HepG2 (cell line): ENCODE measurements around the gene PIK3IP1. TPM values are rescaled to one million over a fixed set of nuclear protein-coding genes. Genes with fewer than 3 reads are reported as not detected.

ENCODE experiments used
- ATAC-seq: fragments of 200-7000 bp; cut with Tn5 transposase; 3 replicates; pipeline ENCODE4 v1.9.1; 2020; ENCODE audit warnings: mild to moderate bottlenecking, moderate library complexity
- BruUV-seq: library from RNA; stranded (reverse); fragments of 400-500 nt; replicated peaks from 2 replicates; lab custom pipeline; 2021; lab: Mats Ljungman, UMichigan
- CTCF ChIA-PET: fragments of 300-600 bp; formaldehyde crosslinking; extraction: SDS; loops from one replicate; lab custom pipeline; 2021; ENCODE audit warnings: low total read pairs, inconsistent platforms, low intra/inter-chr PET ratio; lab: Yijun Ruan, JAX
- POLR2A ChIA-PET: fragments of 350-600 bp; sonication (Branson Sonifier 250); formaldehyde crosslinking; loops from one replicate; lab custom pipeline; 2020; ENCODE audit warnings: antibody characterized with exemption, inconsistent platforms; lab: Yijun Ruan, JAX
- DNase-seq: peaks from one replicate; pipeline ENCODE4 v3.0.0-alpha.2; 2015; ENCODE audit warnings: low spot score
- FAIRE-seq: peaks from 3 replicates; lab custom pipeline; 2011; peaks lifted over from hg19 to GRCh38; lab: Jason Lieb, UNC
- H2AFZ ChIP-seq: one replicate; pipeline ENCODE4 v1.6.1; 2011; ENCODE audit warnings: low read length, inconsistent platforms
- H3K27ac ChIP-seq: fragments of 300-600 bp; 3 replicates; pipeline ENCODE4 v1.8.0; 2011; ENCODE audit warnings: mixed run types, mild to moderate bottlenecking, mixed read lengths, low read length, inconsistent platforms; ENCODE audit not compliant: insufficient read depth; ENCODE audit errors: extremely low read length
- H3K27me3 ChIP-seq, 2 experiments: fragments of 200-600 bp in 1 of 2; 2 replicates in 1 of 2; 3 replicates in 1 of 2; pipeline versions ENCODE4 v1.6.0 to v1.8.0; 2011; ENCODE audit warnings: low read length in 2 of 2, mild to moderate bottlenecking in 2 of 2, moderate library complexity in 2 of 2, inconsistent platforms in 1 of 2; ENCODE audit not compliant: insufficient read depth in 2 of 2, control insufficient read depth in 1 of 2
- H3K36me3 ChIP-seq, 2 experiments: fragments of 200-600 bp in 1 of 2; replicated peaks in 1 of 2; 2 replicates in 1 of 2; 3 replicates in 1 of 2; pipeline versions ENCODE4 v1.5.1 to v1.8.0; 2011; ENCODE audit warnings: low read length in 2 of 2, inconsistent platforms in 1 of 2; ENCODE audit not compliant: insufficient read depth in 2 of 2, control insufficient read depth in 1 of 2
- H3K4me1 ChIP-seq: 2 replicates; pipeline ENCODE4 v1.5.1; 2012; ENCODE audit warnings: low read length, inconsistent platforms; ENCODE audit not compliant: insufficient read depth
- H3K4me2 ChIP-seq: 2 replicates; pipeline ENCODE4 v1.6.0; 2011; ENCODE audit warnings: low read depth, low read length, inconsistent platforms
- H3K4me3 ChIP-seq, 3 experiments: fragments of 200-600 bp in 1 of 3; sonication (generic), shearing (Covaris generic) in 1 of 3; replicated peaks in 1 of 3; 2 replicates each; pipeline ENCODE4 v1.5.1; 2011 to 2016; ENCODE audit warnings: low read length in 3 of 3, inconsistent platforms in 2 of 3, low read depth in 2 of 3, mild to moderate bottlenecking in 2 of 3, control low read depth in 1 of 3, mixed read lengths in 1 of 3; ENCODE audit not compliant: insufficient read depth in 1 of 3
- H3K79me2 ChIP-seq: one replicate; pipeline ENCODE4 v1.6.1; 2011; ENCODE audit warnings: low read length, inconsistent platforms; ENCODE audit not compliant: insufficient read depth
- H3K9ac ChIP-seq: 2 replicates; pipeline ENCODE4 v1.6.0; 2011; ENCODE audit warnings: mild to moderate bottlenecking, low read depth, low read length, inconsistent platforms; ENCODE audit not compliant: insufficient read depth
- H3K9me3 ChIP-seq: 2 replicates; pipeline ENCODE4 v1.5.1; 2012; ENCODE audit warnings: mild to moderate bottlenecking, low read length
- H4K20me1 ChIP-seq: 2 replicates; pipeline ENCODE4 v1.6.0; 2011; ENCODE audit warnings: inconsistent platforms, mild to moderate bottlenecking, low read length, moderate library complexity; ENCODE audit not compliant: insufficient read depth
- ADNP ChIP-seq: sonication (generic); formaldehyde crosslinking; IDR thresholded peaks from 2 replicates; pipeline ENCODE4 v1.4.0; 2020; ENCODE audit warnings: missing genetic modification reagents
- JUN ChIP-seq: sonication (generic); formaldehyde crosslinking; IDR thresholded peaks from 2 replicates; pipeline ENCODE4 v1.4.0; 2020; ENCODE audit warnings: mild to moderate bottlenecking, missing genetic modification reagents
- MED1 ChIP-seq: sonication (generic); formaldehyde crosslinking; IDR thresholded peaks from 2 replicates; pipeline ENCODE4 v1.4.0; 2020; ENCODE audit warnings: missing genetic modification reagents
- SUZ12 ChIP-seq: fragments of 150-350 bp; IDR thresholded peaks from 2 replicates; pipeline ENCODE4 v1.6.1; 2014; ENCODE audit warnings: low read depth, low read length
- U2AF2 ChIP-seq: fragments of 200-400 bp; formaldehyde crosslinking; IDR thresholded peaks from 2 replicates; pipeline ENCODE4 v1.6.1; 2017; ENCODE audit warnings: low read depth, mild to moderate bottlenecking, low read length
- WGBS: methylation state at CpG from one replicate; pipeline ENCODE4 v1.1.6; 2017; ENCODE audit warnings: low lambda C conversion rate; 5-methylcytosine and 5-hydroxymethylcytosine counted together
- in situ Hi-C: cut with HindIII; loops from 2 replicates; pipeline ENCODE4 v1.10.0; 2017; ENCODE audit warnings: low pct_unique_long_range_greater_than_20kb; ENCODE audit not compliant: extremely low pct_ligation_motif_present
- intact Hi-C: fragments of 100-400 bp; cut with micrococcal nuclease; formaldehyde crosslinking; loops from one replicate; pipeline ENCODE4 v1.10.0; 2022; ENCODE audit not compliant: unreplicated experiment
- polyA plus RNA-seq, 8 experiments: library from polyadenylated mRNA; depleted of rRNA in 3 of 8; stranded (reverse) in 7 of 8; unstranded in 1 of 8; fragments of >200 nt; fragmentation: Illumina TruSeq in 4 of 8; extraction: Trizol in 4 of 8; gene quantifications; 2 replicates each; pipeline versions ENCODE4 v1.2.1 to v1.2.3, GENCODE V29; 2011 to 2016; ENCODE audit warnings: low read depth in 4 of 8, missing spikeins in 1 of 8, mixed read lengths in 1 of 8; ENCODE audit not compliant: insufficient read depth in 1 of 8
- total RNA-seq, 5 experiments: library from RNA; depleted of rRNA; stranded (reverse); fragments of >200 nt; fragmentation: Illumina TruSeq; extraction: Trizol; gene quantifications; 2 replicates each; pipeline ENCODE4 v1.2.3, GENCODE V29; 2016; ENCODE audit warnings: low read depth in 1 of 5
- TF ChIP-seq, protein P1 (sequence below): sonication (generic); formaldehyde crosslinking; conservative IDR thresholded peaks from 2 replicates; pipeline ENCODE4 v1.8.0; 2022; ENCODE audit warnings: mild to moderate bottlenecking, moderate library complexity, missing genetic modification reagents
- TF ChIP-seq, protein P2 (sequence below): IDR thresholded peaks from 2 replicates; pipeline ENCODE4 v1.6.1; 2012; ENCODE audit warnings: inconsistent platforms
- TF ChIP-seq, protein P3 (sequence below): IDR thresholded peaks from 2 replicates; pipeline ENCODE4 v1.6.1; 2016; ENCODE audit warnings: missing genetic modification reagents, missing compliant biosample characterization
- TF ChIP-seq, protein P4 (sequence below): sonication (generic); formaldehyde crosslinking; IDR thresholded peaks from 2 replicates; pipeline ENCODE4 v1.4.0; 2020; ENCODE audit warnings: mild to moderate bottlenecking, missing genetic modification reagents
- TF ChIP-seq, protein P5 (sequence below): fragments of 450-650 bp; IDR thresholded peaks from 2 replicates; pipeline ENCODE4 v1.6.1; 2017; ENCODE audit warnings: mild to moderate bottlenecking

Gene PIK3IP1
- total and polyA plus RNA-seq, 2 of the 13 experiments (the other 11 are each of a cell fraction or from before 2014, with no cell fraction given) = 1.3 to 2.5 TPM

DNA sequence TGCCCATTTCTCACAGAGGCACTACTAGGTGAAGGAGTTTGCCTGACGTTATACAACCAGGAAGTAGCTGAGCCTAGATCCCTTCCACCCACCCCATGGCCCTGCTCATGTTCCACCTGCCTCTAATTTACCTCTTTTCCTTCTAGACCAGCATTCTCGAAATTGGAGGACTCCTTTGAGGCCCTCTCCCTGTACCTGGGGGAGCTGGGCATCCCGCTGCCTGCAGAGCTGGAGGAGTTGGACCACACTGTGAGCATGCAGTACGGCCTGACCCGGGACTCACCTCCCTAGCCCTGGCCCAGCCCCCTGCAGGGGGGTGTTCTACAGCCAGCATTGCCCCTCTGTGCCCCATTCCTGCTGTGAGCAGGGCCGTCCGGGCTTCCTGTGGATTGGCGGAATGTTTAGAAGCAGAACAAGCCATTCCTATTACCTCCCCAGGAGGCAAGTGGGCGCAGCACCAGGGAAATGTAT, 14.1 kb downstream of the PIK3IP1 start:
- DNase-seq (no peak), ATAC-seq (no peak), FAIRE-seq (no peak)
- Histone ChIP-seq H3K4me3 (no peak overlapping the region), H2AFZ (no peak overlapping the region), H3K79me2 (no peaks in the 10 kb centered on the region), H4K20me1 (no peaks in the 10 kb centered on the region), H3K9ac (no peak overlapping the region), H3K36me3 (peaks cover 24 to 46% of the 10 kb centered on the region in 2 experiments), H3K27ac (no peak overlapping the region), H3K4me1 (no peaks in the 10 kb centered on the region), H3K9me3 (no peaks in the 10 kb centered on the region), H3K4me2 (no peak overlapping the region), H3K27me3 (no peaks in the 10 kb centered on the region)
- POLR2A ChIA-PET = no interaction called here
- WGBS = 95% methylated on average over 9 of the region's 9 CpGs
- intact Hi-C loops (no loop called here), in situ Hi-C loops (no loop called here)
- CTCF ChIA-PET = no interaction called here
- BruUV-seq = no TSS peak
- TF ChIP-seq JUN (CRISPR knock-in tag) (no peak), MED1 (CRISPR knock-in tag) (no peak), U2AF2 (no peak), ADNP (CRISPR knock-in tag) (no peak), SUZ12 (no peak)
- TF ChIP-seq, protein P1, sequence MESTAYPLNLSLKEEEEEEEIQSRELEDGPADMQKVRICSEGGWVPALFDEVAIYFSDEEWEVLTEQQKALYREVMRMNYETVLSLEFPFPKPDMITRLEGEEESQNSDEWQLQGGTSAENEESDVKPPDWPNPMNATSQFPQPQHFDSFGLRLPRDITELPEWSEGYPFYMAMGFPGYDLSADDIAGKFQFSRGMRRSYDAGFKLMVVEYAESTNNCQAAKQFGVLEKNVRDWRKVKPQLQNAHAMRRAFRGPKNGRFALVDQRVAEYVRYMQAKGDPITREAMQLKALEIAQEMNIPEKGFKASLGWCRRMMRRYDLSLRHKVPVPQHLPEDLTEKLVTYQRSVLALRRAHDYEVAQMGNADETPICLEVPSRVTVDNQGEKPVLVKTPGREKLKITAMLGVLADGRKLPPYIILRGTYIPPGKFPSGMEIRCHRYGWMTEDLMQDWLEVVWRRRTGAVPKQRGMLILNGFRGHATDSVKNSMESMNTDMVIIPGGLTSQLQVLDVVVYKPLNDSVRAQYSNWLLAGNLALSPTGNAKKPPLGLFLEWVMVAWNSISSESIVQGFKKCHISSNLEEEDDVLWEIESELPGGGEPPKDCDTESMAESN = no peak
- TF ChIP-seq, protein P2, sequence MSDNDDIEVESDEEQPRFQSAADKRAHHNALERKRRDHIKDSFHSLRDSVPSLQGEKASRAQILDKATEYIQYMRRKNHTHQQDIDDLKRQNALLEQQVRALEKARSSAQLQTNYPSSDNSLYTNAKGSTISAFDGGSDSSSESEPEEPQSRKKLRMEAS = no peak
- TF ChIP-seq, protein P3, sequence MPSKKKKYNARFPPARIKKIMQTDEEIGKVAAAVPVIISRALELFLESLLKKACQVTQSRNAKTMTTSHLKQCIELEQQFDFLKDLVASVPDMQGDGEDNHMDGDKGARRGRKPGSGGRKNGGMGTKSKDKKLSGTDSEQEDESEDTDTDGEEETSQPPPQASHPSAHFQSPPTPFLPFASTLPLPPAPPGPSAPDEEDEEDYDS (CRISPR knock-in tag) = no peak
- TF ChIP-seq, protein P4, sequence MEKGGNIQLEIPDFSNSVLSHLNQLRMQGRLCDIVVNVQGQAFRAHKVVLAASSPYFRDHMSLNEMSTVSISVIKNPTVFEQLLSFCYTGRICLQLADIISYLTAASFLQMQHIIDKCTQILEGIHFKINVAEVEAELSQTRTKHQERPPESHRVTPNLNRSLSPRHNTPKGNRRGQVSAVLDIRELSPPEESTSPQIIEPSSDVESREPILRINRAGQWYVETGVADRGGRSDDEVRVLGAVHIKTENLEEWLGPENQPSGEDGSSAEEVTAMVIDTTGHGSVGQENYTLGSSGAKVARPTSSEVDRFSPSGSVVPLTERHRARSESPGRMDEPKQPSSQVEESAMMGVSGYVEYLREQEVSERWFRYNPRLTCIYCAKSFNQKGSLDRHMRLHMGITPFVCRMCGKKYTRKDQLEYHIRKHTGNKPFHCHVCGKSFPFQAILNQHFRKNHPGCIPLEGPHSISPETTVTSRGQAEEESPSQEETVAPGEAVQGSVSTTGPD (CRISPR knock-in tag) = no peak
- TF ChIP-seq, protein P5, sequence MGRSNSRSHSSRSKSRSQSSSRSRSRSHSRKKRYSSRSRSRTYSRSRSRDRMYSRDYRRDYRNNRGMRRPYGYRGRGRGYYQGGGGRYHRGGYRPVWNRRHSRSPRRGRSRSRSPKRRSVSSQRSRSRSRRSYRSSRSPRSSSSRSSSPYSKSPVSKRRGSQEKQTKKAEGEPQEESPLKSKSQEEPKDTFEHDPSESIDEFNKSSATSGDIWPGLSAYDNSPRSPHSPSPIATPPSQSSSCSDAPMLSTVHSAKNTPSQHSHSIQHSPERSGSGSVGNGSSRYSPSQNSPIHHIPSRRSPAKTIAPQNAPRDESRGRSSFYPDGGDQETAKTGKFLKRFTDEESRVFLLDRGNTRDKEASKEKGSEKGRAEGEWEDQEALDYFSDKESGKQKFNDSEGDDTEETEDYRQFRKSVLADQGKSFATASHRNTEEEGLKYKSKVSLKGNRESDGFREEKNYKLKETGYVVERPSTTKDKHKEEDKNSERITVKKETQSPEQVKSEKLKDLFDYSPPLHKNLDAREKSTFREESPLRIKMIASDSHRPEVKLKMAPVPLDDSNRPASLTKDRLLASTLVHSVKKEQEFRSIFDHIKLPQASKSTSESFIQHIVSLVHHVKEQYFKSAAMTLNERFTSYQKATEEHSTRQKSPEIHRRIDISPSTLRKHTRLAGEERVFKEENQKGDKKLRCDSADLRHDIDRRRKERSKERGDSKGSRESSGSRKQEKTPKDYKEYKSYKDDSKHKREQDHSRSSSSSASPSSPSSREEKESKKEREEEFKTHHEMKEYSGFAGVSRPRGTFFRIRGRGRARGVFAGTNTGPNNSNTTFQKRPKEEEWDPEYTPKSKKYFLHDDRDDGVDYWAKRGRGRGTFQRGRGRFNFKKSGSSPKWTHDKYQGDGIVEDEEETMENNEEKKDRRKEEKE = no peak
